Right forelimb (tissue), 1 donor: ENCODE results near the gene PDCD7.
"Not testable (repeated sequence)": the region's sequence is repeated elsewhere in the genome, so short reads cannot be mapped to it uniquely, and the experiment has no call there.

ENCODE experiments used
- DNase-seq: peaks from one replicate; pipeline ENCODE4 v3.0.0-alpha.2; 2018

PDCD7 gene

DNA sequence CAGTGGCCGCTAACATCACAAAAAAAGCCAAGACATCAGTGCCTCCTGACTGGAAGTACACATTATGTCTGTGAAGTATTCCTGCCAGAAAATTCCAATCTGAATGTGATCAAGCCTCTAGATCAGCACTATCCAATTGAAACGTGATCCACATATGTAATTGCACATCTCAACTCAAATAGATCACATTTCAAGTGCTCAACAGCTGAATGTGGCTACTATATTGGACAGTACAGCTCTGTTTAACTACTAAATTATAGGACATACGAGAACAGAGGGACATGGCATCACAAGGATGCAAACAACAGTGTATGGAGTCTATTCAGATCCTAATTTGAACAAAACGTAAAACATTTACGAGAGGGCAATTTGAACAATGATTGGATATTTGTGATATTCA, 18.1 kb downstream of the PDCD7 start:
- DNase-seq, result no peak

DNA sequence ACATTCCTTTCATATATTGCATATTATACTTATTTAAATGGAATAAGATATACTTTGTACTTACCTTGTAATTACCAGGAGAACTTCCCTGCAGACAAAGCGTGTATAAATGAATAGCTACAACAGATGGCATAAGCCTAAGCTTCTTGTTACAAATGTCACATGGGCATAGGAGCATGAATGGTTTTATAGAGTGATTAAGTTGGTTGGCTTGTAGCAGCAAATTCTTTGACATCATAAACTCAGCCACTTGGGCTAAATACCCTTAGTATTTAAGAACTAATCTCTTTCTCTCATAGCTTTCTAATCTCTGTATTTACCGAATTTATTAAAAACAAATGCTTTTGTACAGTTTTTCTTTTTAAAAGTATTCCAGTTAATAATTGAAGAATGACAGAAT, 18.5 kb downstream of the PDCD7 start, which contains the start of gene UBAP1L:
UBAP1L (minus strand) TSS at position 115 of the 400 bp plus-strand sequence. CDS start 8,985 bp downstream, outside the sequence.
- no peak for DNase-seq

DNA sequence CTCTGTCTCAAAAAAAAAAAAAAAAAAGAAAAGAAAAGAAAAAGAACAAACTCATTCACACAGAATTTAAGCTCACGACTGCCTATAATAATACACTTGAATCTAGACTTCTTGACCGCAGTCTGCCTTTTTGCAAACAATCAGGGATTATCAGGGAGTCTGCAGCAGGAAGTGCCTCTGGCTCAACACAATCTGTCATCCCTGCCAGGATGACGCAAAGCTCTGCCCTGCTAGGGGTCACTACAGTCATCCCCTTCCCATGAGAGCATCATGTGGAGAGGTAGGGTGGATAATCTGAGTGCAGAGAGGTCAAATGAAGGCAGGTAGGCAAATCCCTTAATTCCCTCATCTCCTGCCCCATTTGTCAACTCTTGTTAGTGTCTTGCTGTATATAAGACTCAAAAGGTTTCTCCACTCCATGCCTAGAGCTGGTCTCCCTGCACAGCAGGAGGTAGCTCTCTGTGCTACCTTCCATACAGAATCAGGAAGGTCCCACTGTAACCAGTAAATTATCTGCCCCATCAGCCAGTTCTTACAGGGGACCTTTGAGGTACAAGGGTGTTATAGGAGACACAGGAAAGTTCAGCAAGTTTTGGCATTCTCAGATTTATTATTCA, 22.8 kb downstream of the PDCD7 start:
- DNase-seq, result no peak

DNA sequence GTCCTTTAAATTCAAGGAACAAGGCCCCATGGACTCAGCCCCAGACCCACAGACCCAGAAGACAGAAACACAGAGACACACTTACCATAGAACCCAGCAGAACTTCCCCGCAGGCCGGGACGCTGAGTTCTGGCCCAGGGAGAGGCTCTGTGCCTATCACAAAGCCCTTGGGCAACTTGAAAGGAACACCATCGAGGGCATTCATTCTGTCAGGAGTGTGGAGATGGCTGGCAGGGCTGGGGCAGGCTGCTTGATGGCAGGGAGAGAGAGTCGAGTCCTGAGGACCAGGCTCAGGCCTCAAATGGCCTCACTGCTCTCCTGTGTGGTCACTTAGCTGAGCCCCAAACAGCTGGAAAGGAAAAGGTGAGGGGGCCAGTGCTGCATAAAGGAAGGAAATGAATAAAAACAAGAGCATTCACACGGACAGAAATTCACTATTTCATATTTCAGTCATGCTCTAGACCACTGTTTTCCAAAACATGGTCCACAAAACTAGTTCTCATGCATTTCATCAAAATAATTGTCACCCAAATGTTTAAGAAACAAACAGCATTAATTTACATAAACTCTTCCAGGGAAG, 27.5 kb downstream of the PDCD7 start:
- DNase-seq, result no peak

DNA sequence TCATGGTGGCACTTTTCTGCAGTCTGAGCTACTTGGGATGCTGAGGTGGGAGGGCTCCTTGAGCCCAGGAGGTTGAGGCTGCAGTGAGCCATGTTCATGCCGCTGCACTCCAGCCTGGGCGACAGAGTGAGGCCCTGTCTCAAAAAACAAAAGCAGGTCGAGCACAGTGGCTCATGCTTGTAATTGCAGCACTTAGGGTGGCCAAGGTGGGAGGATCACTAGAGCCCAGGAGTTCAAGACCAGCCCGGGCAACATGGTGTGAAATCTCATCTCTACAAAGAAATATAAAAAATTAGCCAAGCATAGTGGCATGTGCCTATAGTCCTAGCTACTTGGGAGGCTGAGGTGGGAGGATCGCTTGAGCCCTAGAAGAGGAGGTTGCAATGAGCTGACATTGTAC, 28.6 kb downstream of the PDCD7 start:
- DNase-seq, result no peak

DNA sequence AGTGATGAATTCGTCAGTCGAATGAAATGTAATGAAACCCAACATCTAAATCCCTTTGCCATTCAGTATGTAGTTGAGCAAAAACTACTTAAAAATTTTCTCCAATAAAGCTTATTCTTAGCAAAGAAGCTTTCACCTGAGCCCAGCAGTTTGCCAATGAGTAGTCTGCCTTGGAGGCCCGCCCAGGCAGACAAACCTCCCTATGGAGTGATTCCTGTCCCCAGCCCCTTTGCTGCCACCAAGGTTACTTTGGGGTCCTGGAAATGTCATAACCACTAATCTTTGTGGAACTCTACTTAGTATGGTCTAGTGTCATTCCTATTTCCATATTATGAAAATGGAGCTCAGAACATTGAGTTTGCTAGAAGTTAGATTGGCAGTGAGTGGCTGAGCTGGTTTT, 30.7 kb downstream of the PDCD7 start:
- no peak for DNase-seq

DNA sequence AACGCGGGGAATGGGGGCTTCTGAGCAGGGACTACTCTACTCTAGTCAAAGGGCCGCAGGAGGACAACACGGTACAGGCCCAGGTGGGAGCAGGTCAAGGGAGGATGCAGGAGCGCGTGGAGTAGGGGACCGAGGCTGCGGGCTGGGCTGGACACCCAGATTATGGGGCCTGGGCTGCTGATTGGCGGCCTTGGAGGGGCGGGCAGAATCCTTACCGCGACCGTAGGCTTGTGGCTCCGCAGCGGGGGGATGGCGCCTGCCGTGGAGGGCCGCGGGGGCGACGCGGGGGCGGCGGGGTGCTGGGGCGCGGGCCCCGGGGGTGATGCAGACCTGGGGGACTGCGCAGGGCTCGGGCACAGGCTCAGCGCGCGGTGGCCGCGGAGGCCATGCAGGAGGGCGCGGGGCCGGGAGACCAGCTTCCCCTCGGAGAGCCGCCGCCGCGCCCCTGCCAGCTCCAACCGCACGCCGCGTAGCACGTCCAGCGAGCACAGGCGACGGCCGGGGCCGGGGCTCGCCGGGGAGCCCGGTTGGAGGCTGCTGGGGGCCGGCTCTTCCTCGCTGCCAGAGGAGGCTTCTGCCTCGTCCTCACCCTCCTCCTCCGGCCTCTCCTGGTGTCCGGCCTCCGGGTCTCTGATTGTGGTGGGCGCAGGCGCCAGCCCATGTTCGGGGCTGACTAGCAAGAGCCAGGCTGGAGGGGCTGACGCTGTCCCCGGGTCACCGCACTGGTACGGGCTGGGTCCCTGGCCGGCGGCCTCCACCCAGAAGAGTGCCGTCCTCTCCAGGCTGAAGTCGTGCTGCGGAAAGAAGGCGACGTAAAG, 31.5 kb downstream of the PDCD7 start:
- no peak for DNase-seq

DNA sequence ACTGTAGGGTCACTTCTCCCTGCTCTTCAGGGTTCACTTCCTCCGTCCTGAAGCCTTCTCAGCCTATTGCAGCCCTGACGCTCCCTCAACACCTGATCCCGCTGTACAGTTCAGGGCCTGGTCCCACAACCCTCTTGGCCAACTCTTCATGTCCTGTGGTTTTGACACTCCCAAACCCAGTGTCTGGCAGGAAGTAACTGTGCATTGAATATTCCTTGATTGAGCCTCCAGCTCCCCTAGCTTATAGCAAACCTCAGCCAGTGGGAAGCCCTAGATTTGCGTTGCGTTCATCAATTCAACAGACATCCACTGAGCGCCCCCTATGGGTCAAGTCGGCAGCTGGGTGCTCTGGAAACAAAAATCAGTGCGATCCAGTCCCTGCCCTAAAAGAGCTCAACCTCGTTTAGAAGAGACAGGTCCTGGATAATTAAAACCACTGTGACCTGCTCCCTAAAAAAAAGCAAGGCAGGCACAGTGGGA, 32.2 kb downstream of the PDCD7 start:
- DNase-seq, result peak; percentile 89

DNA sequence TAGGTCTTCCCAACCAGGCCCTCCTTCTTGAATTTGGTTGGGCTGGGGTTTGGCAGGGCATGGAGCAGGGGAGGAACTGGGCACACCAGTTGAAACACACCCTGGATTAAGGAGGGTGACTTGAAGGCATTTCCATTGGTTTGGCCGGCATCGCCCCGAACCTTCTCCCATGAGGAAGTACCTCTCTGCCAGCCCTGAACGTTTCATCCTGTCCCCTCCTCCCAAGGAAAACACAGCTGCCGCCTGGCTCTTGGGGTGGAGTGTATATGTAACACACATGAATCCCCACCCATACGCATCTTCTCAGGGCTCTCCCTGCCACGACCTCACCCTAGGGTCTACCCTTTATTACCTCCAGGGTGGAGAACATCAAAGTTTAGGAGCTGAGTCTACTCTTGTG, 33.2 kb downstream of the PDCD7 start:
- no peak for DNase-seq

DNA sequence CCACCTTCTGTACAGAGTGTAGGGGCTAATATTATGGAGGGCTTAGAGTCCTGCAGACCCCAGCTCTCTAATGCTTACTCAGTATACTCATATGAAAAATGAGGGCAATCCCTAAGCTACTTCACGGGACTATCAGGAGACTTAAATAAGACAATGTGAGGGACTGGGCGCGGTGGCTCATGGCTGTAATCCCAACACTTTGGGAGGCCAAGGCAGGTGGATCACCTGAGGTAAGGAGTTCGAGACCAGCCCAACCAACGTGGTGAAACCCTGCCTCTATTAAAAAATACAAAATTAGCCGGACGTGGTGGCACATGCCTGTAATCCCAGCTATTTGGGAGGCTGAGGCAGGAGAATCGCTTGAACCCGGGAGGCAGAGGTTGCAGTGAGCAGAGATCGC, 33.8 kb downstream of the PDCD7 start:
- not testable (repeated sequence) for DNase-seq

DNA sequence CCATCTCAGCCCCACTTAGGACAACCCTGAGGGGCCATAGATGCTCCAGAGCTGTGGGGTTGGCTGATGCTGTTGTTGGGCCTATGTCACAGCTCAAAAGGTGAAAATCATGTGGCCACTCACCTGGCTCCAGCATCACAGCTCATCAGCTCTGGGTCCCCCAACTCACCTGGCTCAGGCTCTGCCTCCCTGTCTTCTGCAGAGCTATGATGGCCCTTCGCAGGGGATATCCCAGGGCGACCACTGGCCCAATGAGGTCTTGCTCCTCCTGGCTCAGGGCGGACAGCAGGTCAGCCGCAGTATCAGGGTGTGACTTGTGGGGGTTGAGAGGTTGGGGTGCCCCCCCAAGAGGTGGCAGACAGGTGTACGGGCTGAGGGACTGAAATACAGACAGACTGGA, 34.3 kb downstream of the PDCD7 start:
- DNase-seq, result no peak

DNA sequence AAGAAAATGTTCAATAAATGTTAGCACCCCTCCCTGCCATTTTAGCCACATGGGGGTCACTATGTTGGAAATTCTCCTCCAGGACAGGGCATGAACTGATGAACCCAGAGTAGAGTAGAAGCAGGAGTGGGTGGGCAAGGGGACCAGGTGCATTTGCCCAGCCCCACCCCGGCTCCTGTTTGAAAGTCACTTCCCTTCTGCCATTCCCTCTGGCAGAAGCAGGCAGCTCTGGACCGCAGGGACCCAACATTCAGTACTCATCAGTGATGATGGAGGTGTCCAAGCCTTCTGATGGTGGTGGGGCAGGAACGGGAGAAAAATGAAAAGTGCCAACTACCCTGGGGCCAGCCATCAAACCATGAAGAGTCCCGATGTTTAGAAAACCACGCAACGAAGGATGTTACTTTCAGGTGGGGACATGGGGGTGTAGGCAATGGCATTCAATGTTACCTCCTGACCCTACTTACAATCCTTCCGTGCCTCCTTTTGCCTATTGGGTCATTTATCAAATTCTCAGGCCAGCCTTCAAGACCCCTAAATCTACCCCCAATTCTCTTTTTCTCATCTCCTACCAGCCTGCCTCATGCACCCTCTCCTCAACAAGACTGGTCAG, 35.9 kb downstream of the PDCD7 start:
- DNase-seq, result no peak

DNA sequence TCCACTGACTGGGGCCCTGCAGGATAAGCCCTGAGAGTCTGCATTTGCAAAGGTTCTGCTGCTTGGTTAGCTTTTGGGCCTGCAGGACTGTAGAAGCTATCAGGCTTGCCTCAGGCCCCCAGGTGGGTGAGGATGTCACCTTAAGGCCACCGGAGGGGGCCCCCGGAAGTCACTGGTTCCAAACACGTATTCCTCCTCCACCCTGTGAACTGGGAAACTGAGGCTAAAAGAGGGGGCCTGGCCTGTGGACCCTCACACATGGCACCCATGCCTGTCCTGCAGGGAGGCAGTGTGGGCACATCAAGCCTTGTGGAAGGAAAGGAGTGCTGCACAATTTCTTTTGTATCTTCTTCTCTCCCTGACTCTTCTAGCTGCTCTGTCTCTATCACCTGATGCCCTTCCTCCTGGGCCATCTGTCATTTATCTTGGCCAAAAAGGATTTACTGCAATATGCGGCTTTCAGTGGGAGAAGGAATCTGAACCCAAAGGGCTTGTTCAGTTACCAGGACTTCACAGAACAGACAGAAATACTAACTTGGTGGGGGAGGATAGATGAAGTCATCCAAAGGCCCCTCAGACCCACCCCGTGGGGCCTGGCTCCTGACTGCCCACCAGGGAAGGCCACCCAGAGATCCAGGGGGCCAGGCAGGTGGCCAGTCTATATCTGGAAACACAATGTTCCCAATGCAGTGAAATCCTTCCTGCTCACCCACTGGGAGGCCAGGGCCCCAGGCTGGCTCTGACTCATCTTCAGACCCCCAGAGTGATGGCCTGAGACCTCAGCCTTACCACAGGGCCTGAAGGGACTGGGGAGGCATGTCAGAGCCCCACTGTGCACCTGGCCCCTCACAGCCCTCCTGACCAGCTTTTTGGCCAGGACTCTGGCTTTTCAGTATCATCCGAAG, 36.9 kb downstream of the PDCD7 start:
- no peak for DNase-seq

DNA sequence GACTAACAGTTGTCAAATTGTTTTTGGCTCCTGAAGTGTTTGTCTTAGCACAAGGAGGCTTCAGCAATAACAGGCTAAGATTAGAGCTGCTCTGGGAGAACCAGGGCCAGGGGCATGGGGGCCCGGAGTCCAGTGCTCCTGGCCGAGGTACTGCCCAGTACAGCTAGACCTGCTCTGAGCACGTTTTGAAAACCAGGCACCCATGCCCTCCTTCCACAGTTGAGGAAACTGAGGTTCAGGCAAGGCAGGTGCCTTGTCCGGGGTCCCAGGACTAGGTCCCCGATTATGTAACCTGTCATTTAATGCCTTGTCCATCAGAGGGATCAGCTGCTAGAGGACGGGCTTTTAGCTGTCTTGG, 37.9 kb downstream of the PDCD7 start:
- DNase-seq, result no peak

DNA sequence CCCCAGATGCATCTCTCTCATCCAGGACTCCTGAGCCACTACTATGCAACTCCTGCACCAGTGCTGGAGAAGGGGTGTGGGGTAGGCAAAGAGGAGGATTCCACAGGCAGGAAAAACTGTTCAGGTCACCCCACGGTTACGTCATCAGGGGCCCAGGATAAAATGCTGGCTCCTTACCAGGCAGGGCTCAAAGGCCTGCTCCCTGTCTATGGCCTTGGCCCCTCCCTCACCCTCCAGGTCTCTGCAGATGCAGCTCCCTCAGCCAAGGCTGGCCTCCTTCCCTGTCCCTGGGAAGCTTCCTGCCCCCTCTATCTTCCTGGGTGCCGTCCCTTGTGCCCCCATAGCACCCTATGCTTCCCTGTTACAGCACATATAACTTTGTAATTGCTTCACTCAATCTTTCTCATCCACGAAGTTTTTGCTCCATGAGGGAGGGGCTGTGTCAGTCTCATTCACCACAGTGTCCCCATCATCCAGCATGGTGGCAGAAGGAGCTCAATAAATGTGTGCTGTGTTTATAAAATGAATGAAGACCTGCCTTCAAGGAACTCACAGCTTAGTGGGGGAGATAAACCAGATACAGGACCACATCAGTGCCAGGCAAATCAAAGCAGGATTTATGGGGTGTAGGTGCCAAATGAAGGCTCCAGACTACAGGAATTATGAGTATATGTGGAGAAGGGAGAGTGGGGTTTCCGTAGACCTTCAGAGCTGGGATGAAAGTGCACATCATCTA, 38.4 kb downstream of the PDCD7 start:
- no peak for DNase-seq

DNA sequence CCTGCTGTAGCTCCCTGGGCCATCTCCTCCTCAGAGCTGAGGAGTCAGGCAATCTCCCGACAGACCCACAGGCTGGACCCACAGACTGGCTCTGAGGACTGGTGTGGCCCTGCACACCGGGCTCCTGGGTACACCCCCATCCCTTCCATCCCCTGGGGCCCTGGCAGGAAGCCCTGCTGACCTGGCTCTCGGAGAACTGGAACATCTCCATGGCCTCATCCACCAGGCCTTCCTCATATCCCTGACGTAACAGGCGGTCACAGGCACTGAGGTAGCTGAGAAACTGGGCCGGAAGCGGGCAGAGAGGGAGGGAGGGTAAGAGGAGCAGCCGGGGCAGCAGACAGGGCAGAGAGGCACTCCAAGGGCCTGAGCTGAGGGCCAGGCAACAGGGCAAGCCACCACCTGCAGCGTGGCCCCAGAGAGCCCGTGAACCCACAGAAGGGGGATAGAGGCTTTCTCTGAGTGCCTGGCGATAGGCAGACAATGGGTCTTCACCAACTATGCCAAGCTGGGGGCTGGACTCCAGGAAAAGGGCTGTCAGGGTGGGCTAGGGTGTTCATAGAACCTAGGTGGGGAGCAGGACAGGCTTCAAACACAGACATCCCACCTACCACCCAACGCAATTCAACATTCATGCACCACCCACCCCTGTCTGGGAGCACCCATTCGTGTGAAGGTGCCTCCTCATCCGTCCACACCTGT, 39.2 kb downstream of the PDCD7 start:
- DNase-seq, result no peak

DNA sequence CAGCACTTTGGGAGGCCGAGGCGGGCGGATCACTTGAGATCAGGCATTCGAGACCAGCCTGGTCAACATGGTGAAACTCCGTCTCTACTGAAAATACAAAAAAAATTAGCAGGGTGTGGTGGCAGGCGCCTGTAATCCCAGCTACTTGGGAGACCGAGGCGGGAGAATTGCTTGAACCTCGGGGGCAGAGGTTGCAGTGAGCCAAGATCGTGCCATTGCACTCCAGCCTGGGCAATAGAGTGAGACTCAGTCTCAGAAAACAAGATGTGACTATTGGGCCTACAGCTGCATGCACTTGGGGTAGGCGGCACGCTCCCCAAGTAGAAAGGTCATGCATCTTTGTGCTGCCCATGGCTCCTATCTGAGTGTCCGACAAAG, 39.8 kb downstream of the PDCD7 start:
- not testable (repeated sequence) for DNase-seq

DNA sequence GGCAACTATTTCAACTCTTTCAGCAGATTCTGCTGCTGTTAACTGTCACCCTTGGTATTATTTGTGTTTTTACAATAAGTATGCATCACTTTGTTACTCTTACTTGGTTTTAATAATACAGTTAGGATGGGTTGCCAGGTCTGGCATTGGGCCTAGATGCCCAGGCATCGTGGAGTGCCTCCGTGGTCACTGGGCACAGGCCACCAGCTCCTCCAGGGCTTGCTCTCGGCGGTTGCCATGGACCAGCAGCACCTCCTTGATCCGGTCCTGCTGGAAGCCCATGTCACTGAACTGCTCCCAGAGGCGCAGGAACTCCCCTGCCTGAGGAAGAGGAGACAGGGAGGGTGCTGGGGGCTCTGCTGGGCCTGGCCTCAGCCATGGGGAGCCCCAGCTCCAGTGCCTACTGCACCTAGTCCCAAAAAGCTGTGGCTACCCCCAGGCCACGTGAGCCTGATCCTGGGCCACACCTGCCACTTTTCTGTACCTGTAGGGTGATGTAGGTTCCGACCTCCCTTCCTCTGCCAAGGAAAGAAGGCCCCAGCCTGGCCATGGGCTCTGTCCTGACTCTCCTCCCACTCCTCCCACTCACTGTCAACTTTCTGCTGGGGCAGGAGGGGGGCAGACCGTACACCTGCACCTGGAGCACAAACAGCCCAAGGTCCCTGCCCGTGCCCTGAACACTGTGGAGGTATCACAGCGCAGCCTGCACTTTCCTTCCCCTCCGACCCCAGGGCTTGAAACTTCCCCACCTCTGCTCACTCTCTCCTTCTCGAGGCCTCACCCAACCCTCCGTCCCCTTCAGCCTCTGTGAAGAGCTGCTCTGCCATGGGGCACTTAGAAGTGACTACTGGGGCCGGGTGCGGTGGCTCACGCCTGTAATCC, 40.5 kb downstream of the PDCD7 start:
- DNase-seq, result no peak

DNA sequence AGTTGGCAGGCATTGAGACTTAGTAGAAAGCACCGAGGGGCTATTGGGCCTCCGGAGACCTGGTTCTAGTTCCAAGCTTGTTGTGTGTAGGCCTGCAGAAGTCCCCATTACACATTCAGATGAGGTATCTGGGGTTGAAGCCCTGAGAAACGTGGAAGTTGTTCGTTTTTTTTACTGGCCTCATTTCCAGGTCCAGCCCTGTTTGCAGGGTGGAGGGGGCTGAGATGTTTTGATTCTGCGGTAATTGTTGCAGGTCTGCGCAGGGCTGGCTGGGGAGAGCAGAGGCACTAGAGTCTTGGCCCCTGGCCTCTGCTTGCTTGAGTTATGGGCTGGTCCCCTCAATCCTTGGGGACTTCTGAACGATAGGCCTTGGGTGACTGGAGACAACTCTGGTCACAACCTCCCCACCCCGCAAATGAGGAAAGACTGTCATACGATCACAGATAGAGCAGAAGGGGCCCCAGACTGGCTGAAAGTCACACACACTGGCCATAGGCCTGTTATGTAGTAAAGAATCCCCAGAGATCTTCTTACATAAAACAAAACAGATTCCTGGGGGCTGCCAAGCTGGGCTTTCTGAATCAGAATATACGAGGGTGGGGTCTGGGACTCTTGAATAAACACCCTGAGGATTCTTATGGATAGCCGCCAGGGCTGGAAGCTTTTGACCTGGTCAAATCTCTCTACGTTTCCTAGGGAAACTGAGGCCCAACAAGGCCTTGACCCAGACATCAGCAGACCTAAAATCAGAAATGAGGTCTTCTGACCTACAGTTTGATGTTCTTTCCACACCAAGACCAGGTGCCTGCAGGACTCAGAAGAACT, 41.5 kb downstream of the PDCD7 start:
- DNase-seq, result no peak
